Measurements from ENCODE around the gene FAM200B.
"Not testable (repeated sequence)": the region's sequence is repeated elsewhere in the genome, so short reads cannot be mapped to it uniquely, and the experiment has no call there.

Gene FAM200B

DNA sequence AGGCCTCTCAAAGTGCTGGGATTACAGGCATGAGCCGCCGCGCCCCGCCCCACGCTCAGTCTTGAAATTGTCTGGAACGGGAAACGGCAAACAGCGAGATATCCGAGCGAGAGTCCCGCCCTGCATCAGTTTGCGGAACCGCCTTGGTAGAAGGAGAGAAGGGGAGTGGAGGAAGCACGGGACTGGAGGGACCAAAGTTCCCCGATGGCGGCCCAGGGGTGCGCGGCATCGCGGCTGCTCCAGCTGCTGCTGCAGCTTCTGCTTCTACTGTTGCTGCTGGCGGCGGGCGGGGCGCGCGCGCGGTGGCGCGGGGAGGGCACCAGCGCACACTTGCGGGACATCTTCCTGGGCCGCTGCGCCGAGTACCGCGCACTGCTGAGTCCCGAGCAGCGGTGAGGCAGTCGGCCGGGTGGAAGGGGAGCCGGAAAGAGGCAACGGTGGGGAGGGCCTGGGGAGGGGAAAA is 21.3 kb downstream of the FAM200B start, which contains the start of gene BST1:
Gene BST1, plus strand, starts transcription at position 125 of the 463 bp plus-strand sequence. Its CDS starts 80 bp downstream, at position 205.
- DNase-seq = peak; percentile 89

DNA sequence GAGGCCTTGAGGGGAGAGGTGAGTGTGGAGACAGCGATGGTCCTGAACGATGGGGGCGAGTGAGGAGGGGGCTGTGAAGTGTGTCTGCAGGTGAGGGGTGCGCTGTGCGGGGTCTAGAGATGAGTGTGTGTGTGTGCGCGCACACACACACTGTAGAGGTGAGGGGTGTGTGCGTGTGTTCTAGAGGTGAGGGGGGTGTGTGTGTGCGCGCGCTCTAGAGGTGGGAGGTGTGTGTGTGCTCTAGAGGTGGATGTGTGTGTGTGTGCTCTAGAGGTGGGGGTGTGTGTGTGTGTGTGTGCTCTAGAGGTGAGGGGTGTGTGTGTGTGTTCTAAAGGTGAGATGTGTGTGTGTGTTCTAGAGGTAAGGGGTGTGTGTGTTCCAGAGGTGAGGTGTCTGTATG is 21.8 kb downstream of the FAM200B start:
- no peak for DNase-seq

DNA sequence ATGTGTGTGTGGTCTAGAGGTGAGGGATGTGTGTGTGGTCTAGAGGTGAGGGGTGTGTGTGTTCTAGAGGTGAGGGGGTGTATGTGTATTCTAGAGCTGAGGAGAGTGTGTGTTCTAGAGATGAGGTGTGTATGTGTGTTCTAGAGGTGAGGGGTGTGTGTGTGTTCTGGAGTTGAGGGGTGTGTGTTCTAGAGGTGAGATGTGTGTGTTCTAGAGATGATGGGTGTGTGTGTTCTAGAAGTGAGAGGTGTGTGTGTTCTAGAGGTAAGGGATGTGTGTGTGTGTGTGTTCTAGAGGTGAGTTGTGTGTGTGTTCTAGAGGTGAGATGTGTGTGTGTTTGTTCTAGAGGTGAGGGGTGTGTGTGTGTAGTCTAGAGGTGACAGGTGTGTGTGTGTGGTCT is 22.5 kb downstream of the FAM200B start:
- DNase-seq = no peak

- no peak for DNase-seq
These were observed 25.2 kb downstream of the FAM200B start for GRCh38 chr4:15706646-15707362.

- DNase-seq = no peak
These were observed 25.7 kb downstream of the FAM200B start for GRCh38 chr4:15707363-15707715.

- DNase-seq = no peak
These were observed 30.1 kb downstream of the FAM200B start for GRCh38 chr4:15711762-15712161.

DNA sequence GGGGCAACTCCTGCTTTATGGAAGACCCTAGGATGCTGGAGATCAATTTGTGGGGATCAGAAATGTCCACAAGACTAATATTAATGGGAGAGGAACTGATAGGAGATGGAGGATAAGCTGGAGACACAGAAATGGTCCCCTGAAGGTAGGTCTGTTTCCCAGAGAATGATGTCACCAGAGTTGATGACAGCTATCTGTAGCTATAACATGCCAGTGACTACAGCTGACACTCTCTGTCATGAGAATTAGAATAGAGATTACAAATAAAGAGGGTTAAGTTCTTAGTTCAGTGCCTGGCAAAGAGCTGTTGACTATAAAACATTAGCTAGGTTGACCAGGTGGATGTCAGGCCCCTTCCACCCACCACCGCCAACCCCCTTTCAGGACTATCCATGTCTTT is 30.6 kb downstream of the FAM200B start:
- DNase-seq = no peak

- no peak for DNase-seq
These were observed 32.5 kb downstream of the FAM200B start for GRCh38 chr4:15714141-15714540.

DNA sequence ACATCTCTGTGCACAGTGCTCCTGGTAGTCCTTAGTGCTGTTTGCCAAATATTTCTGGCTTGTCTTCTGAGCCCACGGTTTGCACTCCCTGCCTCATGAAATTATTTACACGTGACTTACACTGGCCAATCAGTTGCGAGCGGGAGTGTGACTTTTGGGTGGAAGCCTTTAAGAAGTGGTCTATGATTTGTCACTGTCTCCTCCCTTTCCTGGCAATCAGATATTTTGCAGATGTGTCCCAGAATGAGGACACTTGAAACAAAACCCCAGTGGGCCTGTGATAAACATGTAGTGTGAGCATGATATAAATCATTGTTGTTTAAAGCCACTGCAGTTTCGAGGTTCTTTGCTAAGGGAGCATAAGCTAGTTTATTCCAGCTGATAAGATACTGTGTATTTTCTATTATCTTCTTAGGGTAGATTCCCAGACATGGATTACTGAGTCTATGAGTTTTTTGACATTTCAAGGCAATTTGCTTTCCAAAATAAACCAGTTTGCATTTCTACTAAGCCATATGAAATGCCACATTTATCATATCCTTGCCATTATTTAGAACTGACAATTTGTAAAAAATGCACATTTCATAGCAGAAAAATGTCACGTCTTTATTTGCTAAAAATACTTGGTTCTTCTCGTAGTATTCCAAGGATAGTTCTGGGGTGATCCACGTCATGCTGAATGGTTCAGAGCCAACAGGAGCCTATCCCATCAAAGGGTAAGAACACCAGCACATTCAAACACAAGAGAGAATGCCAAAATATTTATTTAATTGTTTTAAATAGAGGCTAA is 33.2 kb downstream of the FAM200B start:
- DNase-seq = no peak

GRCh38 chr4:15716115-15716514 is 34.5 kb downstream of the FAM200B start:
- no peak for DNase-seq

GRCh38 chr4:15717086-15717485 is 35.5 kb downstream of the FAM200B start:
- DNase-seq = no peak

GRCh38 chr4:15717657-15718416 is 36.2 kb downstream of the FAM200B start:
- DNase-seq = no peak

DNA sequence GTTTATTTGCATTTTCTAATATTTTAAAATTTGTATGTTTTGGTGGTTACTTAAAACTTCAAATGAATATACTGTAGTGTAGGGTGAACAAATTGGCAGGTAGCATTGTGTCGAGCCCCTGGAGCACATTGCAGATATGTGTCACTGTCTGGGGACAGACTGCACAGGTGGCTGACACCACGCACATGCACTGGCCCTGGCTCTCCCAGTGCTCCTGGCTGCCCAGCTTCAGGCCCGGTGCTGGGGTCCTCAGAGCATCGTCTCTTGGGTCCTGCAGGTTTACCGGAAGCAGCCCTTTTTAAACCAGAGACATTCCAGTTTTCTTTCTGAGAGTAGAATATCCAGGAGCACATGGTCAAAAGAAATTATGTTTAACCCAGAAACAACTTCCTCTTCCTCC is 36.8 kb downstream of the FAM200B start:
- DNase-seq = no peak

- no peak for DNase-seq
These were observed 37.3 kb downstream of the FAM200B start for GRCh38 chr4:15718959-15719358.

DNA sequence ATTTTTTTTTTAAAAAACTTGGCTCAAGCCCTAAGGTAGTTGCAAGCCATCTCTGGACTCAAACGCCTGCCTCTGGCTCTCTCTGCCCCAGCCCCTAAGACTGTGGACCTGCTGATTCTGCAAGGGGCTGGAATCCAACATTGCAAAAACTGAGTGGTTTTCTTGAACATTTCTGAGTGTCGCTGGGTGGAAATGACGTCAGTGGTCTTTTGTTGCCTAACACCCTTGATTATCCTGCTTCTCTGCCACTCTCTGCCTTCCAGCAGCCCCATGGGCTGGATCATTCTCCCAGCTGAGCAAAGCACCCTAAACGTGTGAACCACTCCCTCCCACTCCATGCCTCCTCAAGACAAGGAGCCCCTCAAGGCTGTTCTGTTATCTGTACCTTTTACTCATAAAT is 37.9 kb downstream of the FAM200B start:
- DNase-seq = peak; percentile 34

DNA sequence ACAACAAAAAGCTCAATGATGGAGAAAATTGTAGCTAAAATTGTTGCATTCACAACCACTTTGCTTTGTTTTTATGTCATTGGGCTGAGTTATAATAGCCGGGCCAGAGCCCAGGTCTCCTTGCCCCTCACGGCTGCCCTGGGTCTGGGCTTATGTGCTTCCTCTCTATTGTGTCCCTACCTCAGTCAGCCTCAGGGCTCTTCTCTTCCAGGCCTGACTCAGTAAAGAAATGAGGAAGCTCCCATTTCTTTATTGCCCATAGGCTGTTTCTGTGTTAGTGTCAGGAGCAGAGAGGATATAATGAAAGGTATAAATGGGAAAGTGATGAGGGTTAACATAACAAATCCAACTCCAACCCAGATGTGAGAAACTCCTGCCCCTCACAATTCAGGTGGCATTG is 39.2 kb downstream of the FAM200B start:
- DNase-seq = no peak

- peak; percentile 54 for DNase-seq
These were observed 44.0 kb downstream of the FAM200B start for GRCh38 chr4:15725608-15726007.

DNA sequence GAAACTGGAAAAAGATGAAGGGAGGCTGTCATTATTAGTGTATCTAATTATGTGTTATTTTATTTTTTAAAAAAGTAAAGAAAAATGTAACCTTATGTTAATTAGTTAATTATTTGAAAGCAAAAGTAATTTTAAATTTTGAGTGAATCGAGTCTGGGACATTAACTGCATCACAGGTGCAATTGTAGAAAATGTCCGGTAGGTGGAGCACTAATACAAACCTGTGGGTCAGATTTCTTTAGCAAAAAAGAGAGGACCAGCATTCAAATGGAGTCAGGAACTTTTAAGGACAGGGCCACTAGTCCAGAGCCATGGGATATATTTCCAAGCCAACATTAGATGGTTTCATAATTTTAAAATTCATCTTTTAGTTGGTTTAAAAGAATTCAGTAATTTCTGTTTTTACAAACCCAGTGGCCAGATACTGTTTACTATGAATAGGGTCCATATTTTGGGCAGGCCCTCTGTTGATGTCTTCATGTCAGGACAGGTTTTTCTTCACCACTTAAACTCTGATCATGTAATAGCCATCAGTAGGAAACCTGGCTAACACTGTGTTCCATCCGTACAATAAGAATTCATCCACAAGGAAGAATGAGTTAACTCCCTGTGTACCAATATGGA is 48.4 kb downstream of the FAM200B start:
- peak; percentile 84 for DNase-seq

DNA sequence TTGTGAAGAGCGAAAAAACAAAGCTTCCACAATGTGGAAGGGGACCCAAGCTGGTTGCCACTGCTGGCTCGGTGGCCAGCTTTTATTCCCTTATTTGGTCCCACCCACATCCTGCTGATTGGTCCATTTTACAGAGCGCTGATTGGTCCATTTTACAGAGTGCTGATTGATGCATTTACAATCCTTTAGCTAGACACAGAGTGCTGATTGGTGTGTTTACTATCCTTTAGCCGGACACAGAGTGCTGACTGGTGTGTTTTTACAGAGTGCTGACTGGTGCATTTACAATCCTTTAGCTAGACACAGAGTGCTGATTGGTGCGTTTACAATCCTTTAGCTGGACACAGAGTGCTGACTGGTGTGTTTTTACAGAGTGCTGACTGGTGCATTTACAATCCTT is 51.4 kb downstream of the FAM200B start:
- DNase-seq = not testable (repeated sequence)

DNA sequence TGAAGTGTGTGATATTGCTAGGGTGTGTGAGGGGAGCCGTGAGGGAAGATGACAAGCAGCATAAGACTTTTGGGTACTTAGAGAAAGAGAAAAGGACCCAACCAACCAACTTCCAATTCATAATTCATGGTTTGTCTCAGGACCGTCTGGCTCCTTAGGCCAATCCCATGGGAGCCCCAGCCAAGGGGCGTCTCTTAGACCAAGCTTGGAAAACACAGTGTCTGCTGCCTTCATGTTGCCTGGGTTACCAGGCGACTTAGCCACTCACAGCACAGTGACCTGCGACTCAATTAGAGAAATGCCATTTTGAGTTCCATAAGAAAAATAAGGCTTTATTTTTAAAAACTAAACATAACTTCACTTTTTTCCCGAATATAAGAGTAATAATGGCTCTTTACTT is 53.9 kb downstream of the FAM200B start:
- DNase-seq = no peak

DNA sequence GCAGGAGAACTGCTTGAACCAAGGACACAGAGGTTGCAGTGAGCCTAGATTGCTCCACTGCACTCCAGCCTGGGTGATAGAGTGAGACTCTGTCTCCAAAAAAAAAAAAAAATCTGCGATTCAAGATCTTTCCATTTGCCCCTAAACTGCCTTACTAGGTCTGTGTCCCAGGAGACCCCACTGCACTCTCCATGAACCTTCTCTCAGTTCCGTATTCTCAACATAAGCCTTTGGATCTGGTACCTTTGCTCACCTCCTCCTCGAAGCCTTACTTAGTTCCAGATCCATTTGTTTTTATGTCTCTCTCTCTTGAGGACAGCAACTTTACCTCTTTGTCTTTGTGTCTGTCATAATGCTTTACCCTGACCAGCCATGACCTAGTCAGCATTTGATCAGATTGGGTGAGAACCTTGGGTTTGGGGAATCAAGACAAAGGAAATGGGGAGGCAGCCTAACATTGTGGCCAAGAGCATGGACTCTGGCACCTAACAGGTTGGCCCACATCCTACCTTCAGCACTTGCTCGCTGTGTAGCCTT is 55.0 kb downstream of the FAM200B start:
- no peak for DNase-seq

DNA sequence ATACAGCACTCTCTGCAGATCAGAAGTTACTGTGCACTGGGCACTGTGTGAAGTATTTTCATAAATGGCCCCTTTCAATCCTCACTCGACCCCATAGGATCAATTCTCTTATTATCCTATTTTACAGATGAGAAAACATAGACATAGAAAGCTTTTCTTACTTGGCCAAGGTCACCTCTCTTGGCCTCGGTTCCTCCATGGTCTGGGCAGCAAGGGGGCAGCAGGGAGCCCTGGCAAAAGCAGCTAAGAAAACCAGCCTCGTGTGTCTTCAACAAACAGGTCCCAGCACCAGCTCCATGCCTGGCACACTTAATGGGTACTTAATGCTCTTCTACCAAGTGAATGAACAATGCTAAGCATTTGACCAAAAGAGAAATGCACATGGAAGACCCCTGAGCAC is 55.6 kb downstream of the FAM200B start:
- no peak for DNase-seq

DNA sequence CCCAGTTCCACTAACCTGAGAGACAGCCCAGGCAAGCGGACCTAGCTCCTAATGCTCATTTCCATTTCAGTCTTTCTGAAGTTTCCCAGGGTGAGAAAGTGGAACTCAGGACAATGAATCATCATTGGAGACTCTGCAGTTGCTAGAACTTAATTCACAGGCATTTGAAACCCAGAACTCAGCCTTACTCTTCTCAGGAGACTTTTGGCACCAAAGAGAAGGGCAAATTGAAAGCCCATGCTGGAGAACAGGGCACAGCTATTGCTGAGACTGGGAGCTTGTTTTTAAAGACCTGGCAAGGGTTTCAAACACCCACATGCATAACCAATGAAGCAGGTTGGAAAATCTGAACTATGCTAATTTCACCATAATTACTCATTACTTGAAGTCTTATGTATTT is 57.2 kb downstream of the FAM200B start:
- DNase-seq = no peak
